Suprapubic skin (tissue), 4 donors: Measurements from ENCODE around the gene ARID5B. TPM values are rescaled to one million over a fixed set of nuclear protein-coding genes. Genes with fewer than 3 reads are reported as not detected.

Source experiments
- DNase-seq, 2 donors: peaks; one replicate each; pipeline ENCODE4 v3.0.0-alpha.2; 2019; ENCODE audit warnings: low spot score in 2 of 2
- H3K27ac ChIP-seq: fragments of 200-600 bp; sonication (generic); one replicate; pipeline ENCODE4 v1.5.1; 2019
- H3K27me3 ChIP-seq: fragments of 200-600 bp; sonication (generic); one replicate; pipeline ENCODE4 v1.5.1; 2019
- H3K36me3 ChIP-seq: fragments of 200-600 bp; sonication (generic); one replicate; pipeline ENCODE4 v1.5.1; 2019
- H3K4me1 ChIP-seq: fragments of 200-600 bp; sonication (generic); one replicate; pipeline ENCODE4 v1.5.1; 2019
- H3K4me3 ChIP-seq: fragments of 200-600 bp; sonication (generic); one replicate; pipeline ENCODE4 v1.5.1; 2019; ENCODE audit warnings: mild to moderate bottlenecking
- H3K9me3 ChIP-seq: fragments of 200-600 bp; sonication (generic); one replicate; pipeline ENCODE4 v1.5.1; 2019
- EP300 ChIP-seq: sonication (generic); formaldehyde crosslinking; IDR thresholded peaks from one replicate; pipeline ENCODE4 v1.6.1; 2017; ENCODE audit warnings: antibody characterized with exemption
- POLR2A ChIP-seq, 2 donors: fragments of 450-650 bp; IDR thresholded peaks; one replicate each; pipeline ENCODE4 v1.6.1; 2017; ENCODE audit warnings: antibody characterized with exemption in 2 of 2, mild to moderate bottlenecking in 2 of 2, moderate library complexity in 2 of 2
- POLR2AphosphoS5 ChIP-seq, 3 donors: sonication (generic); formaldehyde crosslinking; IDR thresholded peaks; one replicate each; pipeline ENCODE4 v1.6.1; 2017; ENCODE audit warnings: antibody characterized with exemption in 3 of 3
- WGBS: methylation state at CpG from one replicate; pipeline ENCODE4 v1.1.5; 2018; 5-methylcytosine and 5-hydroxymethylcytosine counted together
- total RNA-seq, 4 donors: library from RNA; depleted of rRNA; stranded (reverse); fragments of >200 nt; gene quantifications; one replicate each; pipeline ENCODE4 v1.1.0, GENCODE V29; 2016
- TF ChIP-seq, protein P1 (sequence below), 2 donors: fragments of 200-600 bp in 1 of 2; fragments of 450-650 bp in 1 of 2; sonication (generic) in 1 of 2; IDR thresholded peaks; one replicate each; pipeline ENCODE4 v1.5.1; 2016 to 2019; ENCODE audit warnings: antibody characterized with exemption in 2 of 2, mild to moderate bottlenecking in 1 of 2, moderate library complexity in 1 of 2

Gene ARID5B
- total RNA-seq, 4 donors from 2014 or later: 45.4 to 75.2 (median 71.9) TPM

- Histone ChIP-seq H3K4me1 (no peaks in the 10 kb centered on the region), H3K9me3 (no peaks in the 10 kb centered on the region), H3K4me3 (no peak overlapping the region), H3K36me3 (no peaks in the 10 kb centered on the region), H3K27ac (no peak overlapping the region), H3K27me3 (no peaks in the 10 kb centered on the region)
- TF ChIP-seq POLR2AphosphoS5 (IDR thresholded peaks at IDR 0.05) (no peak), EP300 (no peak), POLR2A (IDR thresholded peaks at IDR 0.05) (no peak)
- TF ChIP-seq, protein P1, sequence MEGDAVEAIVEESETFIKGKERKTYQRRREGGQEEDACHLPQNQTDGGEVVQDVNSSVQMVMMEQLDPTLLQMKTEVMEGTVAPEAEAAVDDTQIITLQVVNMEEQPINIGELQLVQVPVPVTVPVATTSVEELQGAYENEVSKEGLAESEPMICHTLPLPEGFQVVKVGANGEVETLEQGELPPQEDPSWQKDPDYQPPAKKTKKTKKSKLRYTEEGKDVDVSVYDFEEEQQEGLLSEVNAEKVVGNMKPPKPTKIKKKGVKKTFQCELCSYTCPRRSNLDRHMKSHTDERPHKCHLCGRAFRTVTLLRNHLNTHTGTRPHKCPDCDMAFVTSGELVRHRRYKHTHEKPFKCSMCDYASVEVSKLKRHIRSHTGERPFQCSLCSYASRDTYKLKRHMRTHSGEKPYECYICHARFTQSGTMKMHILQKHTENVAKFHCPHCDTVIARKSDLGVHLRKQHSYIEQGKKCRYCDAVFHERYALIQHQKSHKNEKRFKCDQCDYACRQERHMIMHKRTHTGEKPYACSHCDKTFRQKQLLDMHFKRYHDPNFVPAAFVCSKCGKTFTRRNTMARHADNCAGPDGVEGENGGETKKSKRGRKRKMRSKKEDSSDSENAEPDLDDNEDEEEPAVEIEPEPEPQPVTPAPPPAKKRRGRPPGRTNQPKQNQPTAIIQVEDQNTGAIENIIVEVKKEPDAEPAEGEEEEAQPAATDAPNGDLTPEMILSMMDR (IDR thresholded peaks at IDR 0.05): no peak
- DNase-seq: no peak
- WGBS: 99% methylated on average over 4 of the region's 4 CpGs
Observed at GRCh38 chr10:62115321-62115720, 213.8 kb downstream of the ARID5B start.

- Histone ChIP-seq H3K27me3 (no peaks in the 10 kb centered on the region), H3K4me1 (no peaks in the 10 kb centered on the region), H3K36me3 (no peaks in the 10 kb centered on the region), H3K27ac (no peak overlapping the region), H3K4me3 (no peak overlapping the region), H3K9me3 (no peaks in the 10 kb centered on the region)
- WGBS: 83% methylated on average over 5 of the region's 5 CpGs
- no peak for DNase-seq
- TF ChIP-seq, protein P1 (IDR thresholded peaks at IDR 0.05): no peak
- TF ChIP-seq POLR2A (IDR thresholded peaks at IDR 0.05) (no peak), EP300 (no peak), POLR2AphosphoS5 (IDR thresholded peaks at IDR 0.05) (no peak)
Observed at GRCh38 chr10:62115842-62116241, 214.3 kb downstream of the ARID5B start.

DNA sequence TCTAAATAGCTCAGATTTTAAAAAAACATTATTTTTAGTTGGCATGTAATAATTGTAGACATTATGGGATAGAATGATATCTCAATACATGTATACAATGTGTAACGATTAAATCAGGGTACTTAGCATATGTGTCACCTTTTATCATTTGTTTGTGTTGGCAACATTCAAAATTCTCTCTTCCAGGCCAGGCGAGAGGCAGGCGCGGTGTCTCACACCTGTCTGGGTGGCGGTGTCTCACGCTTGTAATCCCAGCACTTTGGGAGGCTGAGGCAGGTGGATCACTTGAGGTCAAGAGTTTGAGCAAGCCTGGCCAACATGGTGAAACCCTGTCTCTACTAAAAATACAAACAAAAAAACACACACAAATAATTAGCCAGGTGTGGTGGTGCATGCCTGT lies 215.4 kb downstream of the ARID5B start:
- TF ChIP-seq POLR2AphosphoS5 (IDR thresholded peaks at IDR 0.05) (no peak), EP300 (no peak), POLR2A (IDR thresholded peaks at IDR 0.05) (no peak)
- TF ChIP-seq, protein P1 (IDR thresholded peaks at IDR 0.05): no peak
- H3K4me1 ChIP-seq: no peaks in the 10 kb centered on the region
- no peaks in the 10 kb centered on the region for H3K9me3 ChIP-seq
- H3K27ac ChIP-seq: no peak overlapping the region
- DNase-seq: no peak
- no peaks in the 10 kb centered on the region for H3K27me3 ChIP-seq
- H3K36me3 ChIP-seq: no peaks in the 10 kb centered on the region
- no peak overlapping the region for H3K4me3 ChIP-seq
- 81% methylated on average over 6 of the region's 6 CpGs for WGBS

- DNase-seq: no peak
- Histone ChIP-seq H3K4me1 (no peaks in the 10 kb centered on the region), H3K4me3 (no peak overlapping the region), H3K9me3 (no peaks in the 10 kb centered on the region), H3K27me3 (no peaks in the 10 kb centered on the region), H3K36me3 (no peaks in the 10 kb centered on the region), H3K27ac (no peak overlapping the region)
- TF ChIP-seq, protein P1 (IDR thresholded peaks at IDR 0.05): no peak
- no peak for TF ChIP-seq POLR2AphosphoS5 (IDR thresholded peaks at IDR 0.05)
- TF ChIP-seq POLR2A (IDR thresholded peaks at IDR 0.05): no peak
- TF ChIP-seq EP300: no peak
- WGBS: 75% methylated on average over 1 of the region's 1 CpG
Observed at GRCh38 chr10:62121187-62121530, 219.7 kb downstream of the ARID5B start.

DNA sequence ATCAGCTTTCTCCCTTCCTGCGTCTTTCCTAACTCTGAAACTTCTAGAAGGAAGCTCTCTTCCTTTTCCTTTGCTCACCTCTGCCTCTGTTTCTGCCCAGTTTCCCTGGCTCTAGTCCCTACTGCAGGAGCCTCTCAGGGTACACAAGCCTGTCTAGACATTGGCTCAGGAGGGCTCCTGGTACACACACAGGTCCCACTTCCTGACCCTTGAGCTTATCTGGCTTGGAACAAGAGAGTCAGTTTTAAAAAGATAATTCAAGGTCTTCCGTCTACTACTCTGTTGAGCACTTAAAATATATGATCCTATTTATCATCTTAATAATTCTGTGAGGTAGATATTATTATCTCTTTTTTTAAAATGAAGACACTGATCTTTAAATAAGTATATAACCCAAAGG lies 226.5 kb downstream of the ARID5B start:
- no peak for TF ChIP-seq POLR2AphosphoS5 (IDR thresholded peaks at IDR 0.05)
- TF ChIP-seq POLR2A (IDR thresholded peaks at IDR 0.05): no peak
- no peak for TF ChIP-seq EP300
- WGBS: 92% methylated on average over 2 of the region's 2 CpGs
- Histone ChIP-seq H3K27me3 (no peaks in the 10 kb centered on the region), H3K9me3 (no peaks in the 10 kb centered on the region), H3K4me1 (no peaks in the 10 kb centered on the region), H3K27ac (no peak overlapping the region), H3K4me3 (no peak overlapping the region), H3K36me3 (no peaks in the 10 kb centered on the region)
- no peak for DNase-seq

- Histone ChIP-seq H3K36me3 (no peaks in the 10 kb centered on the region), H3K27ac (no peak overlapping the region), H3K9me3 (no peaks in the 10 kb centered on the region), H3K4me3 (no peak overlapping the region), H3K27me3 (no peaks in the 10 kb centered on the region), H3K4me1 (no peaks in the 10 kb centered on the region)
- TF ChIP-seq POLR2A (IDR thresholded peaks at IDR 0.05): no peak
- no peak for TF ChIP-seq EP300
- no peak for TF ChIP-seq POLR2AphosphoS5 (IDR thresholded peaks at IDR 0.05)
- TF ChIP-seq, protein P1 (IDR thresholded peaks at IDR 0.05): no peak
- no peak for DNase-seq
- WGBS: 63% methylated on average over 3 of the region's 3 CpGs
Observed at GRCh38 chr10:62130948-62131347, 229.4 kb downstream of the ARID5B start.
